ENCODE data around the gene IMMT.

IMMT gene

GRCh38 chr2:86226070-86226469 lies 30.8 kb upstream of the IMMT start:
- no peak for DNase-seq (ENCODE audit: low spot score)

- peak; percentile 32 for DNase-seq (ENCODE audit: low spot score)
Measured at GRCh38 chr2:86225581-86225980, 30.3 kb upstream of the IMMT start.

- DNase-seq (ENCODE audit: low spot score), result no peak
Measured at GRCh38 chr2:86224645-86225355, 29.5 kb upstream of the IMMT start.

GRCh38 chr2:86223927-86224560 lies 28.8 kb upstream of the IMMT start:
- DNase-seq (ENCODE audit: low spot score), result no peak

GRCh38 chr2:86223140-86223926 lies 28.1 kb upstream of the IMMT start:
- peak; percentile 53 for DNase-seq (ENCODE audit: low spot score)

- DNase-seq (ENCODE audit: low spot score), result peak; percentile 53
Measured at GRCh38 chr2:86221066-86221684, 25.9 kb upstream of the IMMT start.

- no peak for DNase-seq (ENCODE audit: low spot score)
Measured at GRCh38 chr2:86219896-86220295, 24.6 kb upstream of the IMMT start.

GRCh38 chr2:86218124-86218523 lies 22.9 kb upstream of the IMMT start:
- DNase-seq (ENCODE audit: low spot score), result no peak

- no peak for DNase-seq (ENCODE audit: low spot score)
Measured at GRCh38 chr2:86216575-86217555, 21.6 kb upstream of the IMMT start.

- no peak for DNase-seq (ENCODE audit: low spot score)
Measured at GRCh38 chr2:86214503-86214832, 19.2 kb upstream of the IMMT start.

- no peak for DNase-seq (ENCODE audit: low spot score)
Measured at GRCh38 chr2:86213699-86214502, 18.6 kb upstream of the IMMT start.

GRCh38 chr2:86213056-86213455 lies 17.8 kb upstream of the IMMT start:
- DNase-seq (ENCODE audit: low spot score), result no peak

- no peak for DNase-seq (ENCODE audit: low spot score)
Measured at GRCh38 chr2:86211796-86212188, 16.5 kb upstream of the IMMT start.

- no peak for DNase-seq (ENCODE audit: low spot score)
Measured at GRCh38 chr2:86211033-86211795, 16.0 kb upstream of the IMMT start.

GRCh38 chr2:86204458-86204857 lies 9.2 kb upstream of the IMMT start:
- DNase-seq (ENCODE audit: low spot score), result no peak

GRCh38 chr2:86203614-86204013 lies 8.4 kb upstream of the IMMT start:
- DNase-seq (ENCODE audit: low spot score), result no peak

GRCh38 chr2:86202702-86203101 lies 7.4 kb upstream of the IMMT start:
- no peak for DNase-seq (ENCODE audit: low spot score)

GRCh38 chr2:86202336-86202692 lies 7.1 kb upstream of the IMMT start:
- DNase-seq (ENCODE audit: low spot score), result no peak

GRCh38 chr2:86201671-86202335 lies 6.5 kb upstream of the IMMT start:
- no peak for DNase-seq (ENCODE audit: low spot score)

Measured in AG08396 (cell line).